Osteoblast (primary cell): ENCODE data around the gene ASXL3. TPM values are rescaled to one million over a fixed set of nuclear protein-coding genes. Genes with fewer than 3 reads are reported as not detected.

Source experiments
- DNase-seq: peaks from one replicate; pipeline ENCODE4 v3.0.0; 2011; ENCODE audit warnings: low spot score, mixed read lengths; ENCODE audit not compliant: insufficient read length; ENCODE audit errors: missing footprints
- H2AFZ ChIP-seq: 2 replicates; pipeline ENCODE4 v1.6.0; 2011; ENCODE audit warnings: mild to moderate bottlenecking, low read length
- H3K27ac ChIP-seq: 2 replicates; pipeline ENCODE4 v1.5.1; 2011; ENCODE audit warnings: mild to moderate bottlenecking, low read depth, low read length, moderate library complexity
- H3K27me3 ChIP-seq: 2 replicates; pipeline ENCODE4 v1.6.0; 2012; ENCODE audit warnings: mild to moderate bottlenecking, control low read depth, inconsistent platforms, low read length, moderate library complexity; ENCODE audit not compliant: insufficient read depth
- H3K36me3 ChIP-seq: 2 replicates; pipeline ENCODE4 v1.5.1; 2011; ENCODE audit warnings: mild to moderate bottlenecking, low read length, control low read depth, moderate library complexity; ENCODE audit not compliant: insufficient read depth
- H3K4me1 ChIP-seq: 2 replicates; pipeline ENCODE4 v1.5.1; 2011; ENCODE audit warnings: mild to moderate bottlenecking, low read length, control low read depth, moderate library complexity; ENCODE audit not compliant: insufficient read depth
- H3K4me2 ChIP-seq: 2 replicates; pipeline ENCODE4 v1.6.0; 2011; ENCODE audit warnings: mild to moderate bottlenecking, low read length; ENCODE audit not compliant: insufficient read depth
- H3K4me3 ChIP-seq: fragments of 200-600 bp; sonication (generic); 3 replicates; pipeline ENCODE4 v1.5.1; 2012; ENCODE audit warnings: mild to moderate bottlenecking, low read length, inconsistent platforms; ENCODE audit not compliant: insufficient read depth
- H3K79me2 ChIP-seq: 2 replicates; pipeline ENCODE4 v1.6.0; 2012; ENCODE audit warnings: mild to moderate bottlenecking, low read length, control low read depth, inconsistent platforms; ENCODE audit not compliant: insufficient read depth
- H3K9me3 ChIP-seq: 2 replicates; pipeline ENCODE4 v1.5.1; 2011; ENCODE audit warnings: low read depth, low read length, control low read depth
- H4K20me1 ChIP-seq: 2 replicates; pipeline ENCODE4 v1.6.0; 2012; ENCODE audit warnings: mild to moderate bottlenecking, low read length, control low read depth; ENCODE audit not compliant: insufficient read depth
- CTCF ChIP-seq: IDR thresholded peaks from 2 replicates; pipeline ENCODE4 v1.5.1; 2011; ENCODE audit warnings: mild to moderate bottlenecking, low read depth, low read length, moderate library complexity; ENCODE audit errors: extremely low read depth
- total RNA-seq: library from RNA; depleted of rRNA; stranded (reverse); fragments of >200 nt; gene quantifications from 2 replicates; pipeline ENCODE4 v1.2.3, GENCODE V29; 2012

The ASXL3 gene
- total RNA-seq, 1 donor: not detected

- Histone ChIP-seq H4K20me1 (no peaks in the 10 kb centered on the region), H3K4me2 (no peak overlapping the region), H3K9me3 (no peaks in the 10 kb centered on the region), H3K4me3 (no peak overlapping the region), H3K27ac (no peak overlapping the region), H3K27me3 (no peaks in the 10 kb centered on the region), H3K79me2 (no peaks in the 10 kb centered on the region), H3K36me3 (no peaks in the 10 kb centered on the region), H3K4me1 (no peaks in the 10 kb centered on the region), H2AFZ (no peak overlapping the region)
- DNase-seq: no peak
- TF ChIP-seq CTCF: no peak
Observed at GRCh38 chr18:33708876-33709275, 130.9 kb downstream of the ASXL3 start.

GRCh38 chr18:33710269-33710668 is 132.2 kb downstream of the ASXL3 start:
- H3K4me2 ChIP-seq: no peak overlapping the region
- H3K4me1 ChIP-seq: no peaks in the 10 kb centered on the region
- H3K27me3 ChIP-seq: no peaks in the 10 kb centered on the region
- H2AFZ ChIP-seq: no peak overlapping the region
- H3K27ac ChIP-seq: no peak overlapping the region
- no peaks in the 10 kb centered on the region for H3K79me2 ChIP-seq
- no peaks in the 10 kb centered on the region for H3K36me3 ChIP-seq
- H4K20me1 ChIP-seq: no peaks in the 10 kb centered on the region
- no peaks in the 10 kb centered on the region for H3K9me3 ChIP-seq
- DNase-seq: no peak
- no peak for TF ChIP-seq CTCF
- H3K4me3 ChIP-seq: no peak overlapping the region

- Histone ChIP-seq H3K27ac (no peak overlapping the region), H3K4me1 (no peaks in the 10 kb centered on the region), H3K4me2 (no peak overlapping the region), H3K36me3 (no peaks in the 10 kb centered on the region), H3K9me3 (no peaks in the 10 kb centered on the region), H3K4me3 (no peak overlapping the region), H3K27me3 (no peaks in the 10 kb centered on the region), H4K20me1 (no peaks in the 10 kb centered on the region), H2AFZ (no peak overlapping the region), H3K79me2 (no peaks in the 10 kb centered on the region)
- DNase-seq: no peak
- no peak for TF ChIP-seq CTCF
Observed at GRCh38 chr18:33711514-33711913, 133.5 kb downstream of the ASXL3 start.

GRCh38 chr18:33712719-33713118 is 134.7 kb downstream of the ASXL3 start:
- no peaks in the 10 kb centered on the region for H3K4me1 ChIP-seq
- no peak overlapping the region for H3K4me2 ChIP-seq
- no peaks in the 10 kb centered on the region for H3K9me3 ChIP-seq
- TF ChIP-seq CTCF: no peak
- no peak overlapping the region for H3K4me3 ChIP-seq
- no peaks in the 10 kb centered on the region for H3K79me2 ChIP-seq
- H2AFZ ChIP-seq: no peak overlapping the region
- no peak for DNase-seq
- H3K36me3 ChIP-seq: no peaks in the 10 kb centered on the region
- H3K27me3 ChIP-seq: no peaks in the 10 kb centered on the region
- no peaks in the 10 kb centered on the region for H4K20me1 ChIP-seq
- no peak overlapping the region for H3K27ac ChIP-seq
